Gastroesophageal sphincter (tissue), 3 donors: Measurements from ENCODE around the gene DDX17.

Experiments used
- CTCF ChIP-seq, 4 experiments: fragments of 200-600 bp in 2 of 4; fragments of 450-650 bp in 2 of 4; sonication (generic) in 1 of 4; IDR thresholded peaks; one replicate each; pipeline ENCODE4 v1.5.1; 2017 to 2019; ENCODE audit warnings: antibody characterized with exemption in 4 of 4, mild to moderate bottlenecking in 2 of 4, moderate library complexity in 2 of 4
- POLR2A ChIP-seq, 2 donors: fragments of 450-650 bp; IDR thresholded peaks; one replicate each; pipeline ENCODE4 v1.6.1; 2017; ENCODE audit warnings: antibody characterized with exemption in 2 of 2, mild to moderate bottlenecking in 2 of 2, moderate library complexity in 1 of 2

- no peak for TF ChIP-seq CTCF (IDR thresholded peaks at IDR 0.05)
- TF ChIP-seq POLR2A (IDR thresholded peaks at IDR 0.05) = no peak
Measured at GRCh38 chr22:38462960-38463784, 42.9 kb downstream of the DDX17 start.
